GM23338 (cell line): ENCODE data around the gene RNU5B-1.
A peak's percentile ranks its signal among the peaks of the same experiment; 100 is the strongest.

Experiments used
- CTCF ChIP-seq, 2 experiments: fragments of 200-600 bp in 1 of 2; sonication (generic) in 1 of 2; conservative IDR thresholded peaks; 2 replicates each; pipeline versions ENCODE4 v1.5.1 to v1.6.1; 2016 to 2017; ENCODE audit warnings: antibody characterized with exemption in 2 of 2, low read depth in 2 of 2, mild to moderate bottlenecking in 2 of 2, moderate library complexity in 1 of 2
- EZH2 ChIP-seq: fragments of 200-600 bp; sonication (generic); IDR thresholded peaks from one replicate; pipeline ENCODE4 v1.8.0; 2017; ENCODE audit warnings: antibody characterized with exemption, mild to moderate bottlenecking, low read depth; ENCODE audit not compliant: unreplicated experiment
- JUNB ChIP-seq: IDR thresholded peaks from one replicate; pipeline ENCODE4 v1.6.1; 2016; ENCODE audit warnings: antibody characterized with exemption; ENCODE audit not compliant: unreplicated experiment
- POLR2AphosphoS5 ChIP-seq: IDR thresholded peaks from 2 replicates; pipeline ENCODE4 v1.6.1; 2016; ENCODE audit warnings: antibody characterized with exemption, low read depth
- REST ChIP-seq: IDR thresholded peaks from one replicate; pipeline ENCODE4 v1.6.1; 2018; ENCODE audit warnings: antibody characterized with exemption; ENCODE audit not compliant: unreplicated experiment
- ZNF331 ChIP-seq: fragments of 250-450 bp; sonication (Bioruptor Pico); IDR thresholded peaks from 2 replicates; pipeline ENCODE4 v1.5.0; 2020; ENCODE audit warnings: low read depth, mild to moderate bottlenecking, moderate library complexity

GRCh38 chr15:65286704-65287519, 17.6 kb upstream of the RNU5B-1 start, which contains the start of gene PARP16:
- TF ChIP-seq CTCF (conservative IDR thresholded peaks at IDR 0.05; ENCODE audit: low read depth in 2 of 2) (peak in 1 of 2 experiments; percentile 56; a peak in 2 of 4 replicates), POLR2AphosphoS5 (peak; percentile 65), ZNF331 (no peak), EZH2 (no peak), REST (no peak), JUNB (no peak)
